CD14-positive monocyte (primary cell): Measurements from ENCODE around the gene FAT1. TPM values are rescaled to one million over a fixed set of nuclear protein-coding genes. Genes with fewer than 3 reads are reported as not detected.

Source experiments
- DNase-seq, 3 donors: peaks; one replicate each; pipeline ENCODE4 v3.0.0-alpha.2; 2011 to 2022
- H2AFZ ChIP-seq: 2 replicates; pipeline ENCODE4 v1.6.0; 2012; ENCODE audit warnings: mild to moderate bottlenecking, low read depth, low read length, inconsistent platforms; ENCODE audit not compliant: insufficient read depth, poor library complexity, severe bottlenecking
- H3K27ac ChIP-seq, 2 donors: 1 replicate in 1 of 2; 2 replicates in 1 of 2; pipeline ENCODE4 v1.5.1; 2012 to 2013; ENCODE audit warnings: low read length in 2 of 2, control low read depth in 1 of 2, inconsistent platforms in 1 of 2, low read depth in 1 of 2, mild to moderate bottlenecking in 1 of 2
- H3K27me3 ChIP-seq, 2 donors: one replicate each; pipeline versions ENCODE4 v1.6.0 to v1.6.1; 2011 to 2013; ENCODE audit warnings: low read length in 2 of 2; ENCODE audit not compliant: control insufficient read depth in 2 of 2, insufficient read depth in 2 of 2
- H3K36me3 ChIP-seq, 2 donors: replicated peaks in 1 of 2; 1 replicate in 1 of 2; 2 replicates in 1 of 2; pipeline versions ENCODE4 v1.5.1 to v1.6.1; 2012 to 2013; ENCODE audit warnings: low read length in 2 of 2, control low read depth in 1 of 2, inconsistent platforms in 1 of 2, mild to moderate bottlenecking in 1 of 2; ENCODE audit not compliant: insufficient read depth in 2 of 2, control insufficient read depth in 1 of 2
- H3K4me1 ChIP-seq, 2 donors: 1 replicate in 1 of 2; 2 replicates in 1 of 2; pipeline versions ENCODE4 v1.5.1 to v1.6.1; 2012 to 2013; ENCODE audit warnings: low read length in 2 of 2, control low read depth in 1 of 2, inconsistent platforms in 1 of 2, mild to moderate bottlenecking in 1 of 2, moderate library complexity in 1 of 2; ENCODE audit not compliant: insufficient read depth in 2 of 2, control insufficient read depth in 1 of 2
- H3K4me2 ChIP-seq: replicated peaks from 2 replicates; pipeline ENCODE3; 2012; ENCODE audit warnings: low read length, moderate library complexity, mild to moderate bottlenecking; ENCODE audit not compliant: poor library complexity, severe bottlenecking; ENCODE audit errors: extremely low read depth
- H3K4me3 ChIP-seq, 3 experiments: fragments of 200-600 bp in 1 of 3; sonication (generic) in 1 of 3; replicated peaks in 1 of 3; 1 replicate in 2 of 3; 2 replicates in 1 of 3; pipeline ENCODE4 v1.5.1; 2011 to 2013; ENCODE audit warnings: low read length in 3 of 3, mild to moderate bottlenecking in 3 of 3, control low read depth in 2 of 3, low read depth in 2 of 3, inconsistent platforms in 1 of 3, moderate library complexity in 1 of 3
- H3K79me2 ChIP-seq: 2 replicates; pipeline ENCODE4 v1.6.0; 2012; ENCODE audit warnings: mild to moderate bottlenecking, control low read depth, inconsistent platforms, low read length, moderate library complexity; ENCODE audit not compliant: insufficient read depth
- H3K9ac ChIP-seq: 2 replicates; pipeline ENCODE4 v1.6.0; 2017; ENCODE audit warnings: low read length, mild to moderate bottlenecking; ENCODE audit not compliant: insufficient read depth, poor library complexity, severe bottlenecking
- H3K9me3 ChIP-seq, 2 donors: replicated peaks in 1 of 2; 1 replicate in 1 of 2; 2 replicates in 1 of 2; pipeline versions ENCODE4 v1.5.1 to v1.6.1; 2012 to 2013; ENCODE audit warnings: low read length in 2 of 2, control low read depth in 1 of 2; ENCODE audit not compliant: control insufficient read depth in 1 of 2, insufficient read depth in 1 of 2
- H4K20me1 ChIP-seq: 2 replicates; pipeline ENCODE4 v1.6.0; 2012; ENCODE audit warnings: mild to moderate bottlenecking, low read length, control low read depth, moderate library complexity; ENCODE audit not compliant: insufficient read depth
- H3K27ac Mint-ChIP-seq, 7 donors: one replicate each; pipeline ENCODE4 v1.8.0; 2020; ENCODE audit warnings: mild to moderate bottlenecking in 7 of 7, mixed read lengths in 7 of 7, moderate library complexity in 6 of 7, inconsistent platforms in 2 of 7
- H3K27me3 Mint-ChIP-seq, 3 donors: one replicate each; pipeline ENCODE4 v1.8.0; 2021 to 2022; ENCODE audit warnings: low read depth in 3 of 3, mild to moderate bottlenecking in 3 of 3, mixed read lengths in 3 of 3, moderate library complexity in 3 of 3, inconsistent platforms in 1 of 3
- H3K36me3 Mint-ChIP-seq, 2 donors: one replicate each; pipeline ENCODE4 v1.8.0; 2020; ENCODE audit warnings: mixed read lengths in 2 of 2, inconsistent platforms in 1 of 2, mild to moderate bottlenecking in 1 of 2
- H3K4me1 Mint-ChIP-seq: one replicate; pipeline ENCODE4 v1.8.0; 2020; ENCODE audit warnings: mild to moderate bottlenecking, mixed read lengths
- H3K4me3 Mint-ChIP-seq, 2 donors: one replicate each; pipeline ENCODE4 v1.8.0; 2020; ENCODE audit warnings: mild to moderate bottlenecking in 2 of 2, mixed read lengths in 2 of 2, moderate library complexity in 1 of 2
- H3K9me3 Mint-ChIP-seq, 7 donors: one replicate each; pipeline ENCODE4 v1.8.0; 2020 to 2022; ENCODE audit warnings: mixed read lengths in 7 of 7, mild to moderate bottlenecking in 6 of 7, moderate library complexity in 6 of 7, inconsistent platforms in 2 of 7
- CTCF ChIP-seq: fragments of 200-600 bp; IDR thresholded peaks from one replicate; pipeline ENCODE4 v1.8.0; 2022; ENCODE audit warnings: antibody characterized with exemption, mild to moderate bottlenecking
- WGBS: methylation state at CpG from one replicate; pipeline ENCODE4 v1.1.5; 2013; ENCODE audit warnings: missing lambda C conversion rate; ENCODE audit not compliant: insufficient coverage; 5-methylcytosine and 5-hydroxymethylcytosine counted together
- intact Hi-C, 2 donors: fragments of 100-400 bp; cut with micrococcal nuclease; formaldehyde crosslinking; loops; one replicate each; pipeline versions ENCODE4 v1.15.0 to v1.15.1; 2023
- polyA plus RNA-seq, 3 donors: library from polyadenylated mRNA; depleted of rRNA in 1 of 3; unstranded in 2 of 3; stranded (reverse) in 1 of 3; fragments of 300-500 nt in 2 of 3; fragments of >200 nt in 1 of 3; fragmentation: Illumina TruSeq in 2 of 3; gene quantifications; 1 replicate in 2 of 3; 2 replicates in 1 of 3; pipeline ENCODE4 v1.2.3, GENCODE V29; 2012 to 2021

The FAT1 gene
- polyA plus RNA-seq, 3 donors = not detected

GRCh38 chr4:186606591-186606992 lies 117.1 kb downstream of the FAT1 start:
- no peaks in the 10 kb centered on the region for H4K20me1 ChIP-seq
- peaks cover 0 to 2% of the 10 kb centered on the region in 2 donors for H3K9me3 ChIP-seq
- H3K9ac ChIP-seq = no peak overlapping the region
- TF ChIP-seq CTCF = no peak
- no peak overlapping the region for H3K4me3 Mint-ChIP-seq
- no peak overlapping the region for H2AFZ ChIP-seq
- no peak for DNase-seq
- H3K4me1 Mint-ChIP-seq = no peaks in the 10 kb centered on the region
- H3K36me3 Mint-ChIP-seq = no peaks in the 10 kb centered on the region
- H3K79me2 ChIP-seq = no peaks in the 10 kb centered on the region
- intact Hi-C loops = no loop called here
- peaks cover 0 to 3% (median 0%) of the 10 kb centered on the region in 3 donors for H3K27me3 Mint-ChIP-seq
- H3K4me3 ChIP-seq = no peak overlapping the region
- 100% methylated on average over 2 of the region's 6 CpGs for WGBS
- H3K27me3 ChIP-seq = no peaks in the 10 kb centered on the region
- H3K4me2 ChIP-seq = no peak overlapping the region
- no peak overlapping the region for H3K27ac ChIP-seq
- H3K27ac Mint-ChIP-seq = no peak overlapping the region
- no peaks in the 10 kb centered on the region for H3K4me1 ChIP-seq
- no peaks in the 10 kb centered on the region for H3K36me3 ChIP-seq
- peaks cover 0 to 12% (median 4%) of the 10 kb centered on the region in 7 donors for H3K9me3 Mint-ChIP-seq

GRCh38 chr4:186605261-186605865 lies 118.3 kb downstream of the FAT1 start:
- H3K9ac ChIP-seq = no peak overlapping the region
- Mint-ChIP-seq H3K4me1 (no peaks in the 10 kb centered on the region), H3K9me3 (peaks cover 0 to 12% (median 4%) of the 10 kb centered on the region in 7 donors), H3K36me3 (no peaks in the 10 kb centered on the region), H3K27me3 (peaks cover 0 to 3% (median 0%) of the 10 kb centered on the region in 3 donors), H3K27ac (no peak overlapping the region), H3K4me3 (no peak overlapping the region)
- H3K27me3 ChIP-seq = no peaks in the 10 kb centered on the region
- no peak overlapping the region for H2AFZ ChIP-seq
- no peak overlapping the region for H3K27ac ChIP-seq
- H3K4me3 ChIP-seq = no peak overlapping the region
- peaks cover 0 to 2% of the 10 kb centered on the region in 2 donors for H3K9me3 ChIP-seq
- no peaks in the 10 kb centered on the region for H3K79me2 ChIP-seq
- no peaks in the 10 kb centered on the region for H3K36me3 ChIP-seq
- H4K20me1 ChIP-seq = no peaks in the 10 kb centered on the region
- DNase-seq = no peak
- WGBS = 84% methylated on average over 3 of the region's 3 CpGs
- intact Hi-C loops = no loop called here
- H3K4me2 ChIP-seq = no peak overlapping the region
- no peaks in the 10 kb centered on the region for H3K4me1 ChIP-seq
- TF ChIP-seq CTCF = no peak
